Liver (tissue), 3 donors: ENCODE results near the gene PRDM10.

Experiments
- GABPA ChIP-seq, 2 donors: IDR thresholded peaks in 1 of 2; conservative IDR thresholded peaks in 1 of 2; 2 replicates each; pipeline ENCODE4 v1.6.1; 2016; ENCODE audit warnings: antibody characterized with exemption in 2 of 2, mild to moderate bottlenecking in 1 of 2, moderate library complexity in 1 of 2
- RXRA ChIP-seq, 2 donors: IDR thresholded peaks; 2 replicates each; pipeline ENCODE4 v1.6.1; 2017 to 2018; ENCODE audit warnings: antibody characterized with exemption in 2 of 2, mild to moderate bottlenecking in 1 of 2
- SP1 ChIP-seq: IDR thresholded peaks from 2 replicates; pipeline ENCODE4 v1.6.1; 2018; ENCODE audit warnings: antibody characterized with exemption, mild to moderate bottlenecking
- TAF1 ChIP-seq: conservative IDR thresholded peaks from 2 replicates; pipeline ENCODE4 v1.6.1; 2016; ENCODE audit warnings: antibody characterized with exemption, mild to moderate bottlenecking
- YY1 ChIP-seq: IDR thresholded peaks from 2 replicates; pipeline ENCODE4 v1.6.1; 2016; ENCODE audit warnings: antibody characterized with exemption, mild to moderate bottlenecking
- ZBTB33 ChIP-seq: IDR thresholded peaks from 2 replicates; pipeline ENCODE4 v1.6.1; 2016; ENCODE audit warnings: antibody characterized with exemption
- TF ChIP-seq, protein P1 (sequence below): IDR thresholded peaks from 2 replicates; pipeline ENCODE4 v1.6.1; 2016; ENCODE audit warnings: antibody characterized with exemption, mild to moderate bottlenecking
- TF ChIP-seq, protein P2 (sequence below): fragments of 150-350 bp; IDR thresholded peaks from 2 replicates; pipeline ENCODE4 v1.5.1; 2017; ENCODE audit warnings: improper control_type of control experiment, low read depth, low read length; ENCODE audit not compliant: missing input control
- TF ChIP-seq, protein P3 (sequence below): IDR thresholded peaks from 2 replicates; pipeline ENCODE4 v1.6.1; 2016; ENCODE audit warnings: antibody characterized with exemption
- donor health status: healthy.
- donor health status: healthy.

- TF ChIP-seq, protein P1, sequence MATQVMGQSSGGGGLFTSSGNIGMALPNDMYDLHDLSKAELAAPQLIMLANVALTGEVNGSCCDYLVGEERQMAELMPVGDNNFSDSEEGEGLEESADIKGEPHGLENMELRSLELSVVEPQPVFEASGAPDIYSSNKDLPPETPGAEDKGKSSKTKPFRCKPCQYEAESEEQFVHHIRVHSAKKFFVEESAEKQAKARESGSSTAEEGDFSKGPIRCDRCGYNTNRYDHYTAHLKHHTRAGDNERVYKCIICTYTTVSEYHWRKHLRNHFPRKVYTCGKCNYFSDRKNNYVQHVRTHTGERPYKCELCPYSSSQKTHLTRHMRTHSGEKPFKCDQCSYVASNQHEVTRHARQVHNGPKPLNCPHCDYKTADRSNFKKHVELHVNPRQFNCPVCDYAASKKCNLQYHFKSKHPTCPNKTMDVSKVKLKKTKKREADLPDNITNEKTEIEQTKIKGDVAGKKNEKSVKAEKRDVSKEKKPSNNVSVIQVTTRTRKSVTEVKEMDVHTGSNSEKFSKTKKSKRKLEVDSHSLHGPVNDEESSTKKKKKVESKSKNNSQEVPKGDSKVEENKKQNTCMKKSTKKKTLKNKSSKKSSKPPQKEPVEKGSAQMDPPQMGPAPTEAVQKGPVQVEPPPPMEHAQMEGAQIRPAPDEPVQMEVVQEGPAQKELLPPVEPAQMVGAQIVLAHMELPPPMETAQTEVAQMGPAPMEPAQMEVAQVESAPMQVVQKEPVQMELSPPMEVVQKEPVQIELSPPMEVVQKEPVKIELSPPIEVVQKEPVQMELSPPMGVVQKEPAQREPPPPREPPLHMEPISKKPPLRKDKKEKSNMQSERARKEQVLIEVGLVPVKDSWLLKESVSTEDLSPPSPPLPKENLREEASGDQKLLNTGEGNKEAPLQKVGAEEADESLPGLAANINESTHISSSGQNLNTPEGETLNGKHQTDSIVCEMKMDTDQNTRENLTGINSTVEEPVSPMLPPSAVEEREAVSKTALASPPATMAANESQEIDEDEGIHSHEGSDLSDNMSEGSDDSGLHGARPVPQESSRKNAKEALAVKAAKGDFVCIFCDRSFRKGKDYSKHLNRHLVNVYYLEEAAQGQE: no peak
- TF ChIP-seq, protein P2, sequence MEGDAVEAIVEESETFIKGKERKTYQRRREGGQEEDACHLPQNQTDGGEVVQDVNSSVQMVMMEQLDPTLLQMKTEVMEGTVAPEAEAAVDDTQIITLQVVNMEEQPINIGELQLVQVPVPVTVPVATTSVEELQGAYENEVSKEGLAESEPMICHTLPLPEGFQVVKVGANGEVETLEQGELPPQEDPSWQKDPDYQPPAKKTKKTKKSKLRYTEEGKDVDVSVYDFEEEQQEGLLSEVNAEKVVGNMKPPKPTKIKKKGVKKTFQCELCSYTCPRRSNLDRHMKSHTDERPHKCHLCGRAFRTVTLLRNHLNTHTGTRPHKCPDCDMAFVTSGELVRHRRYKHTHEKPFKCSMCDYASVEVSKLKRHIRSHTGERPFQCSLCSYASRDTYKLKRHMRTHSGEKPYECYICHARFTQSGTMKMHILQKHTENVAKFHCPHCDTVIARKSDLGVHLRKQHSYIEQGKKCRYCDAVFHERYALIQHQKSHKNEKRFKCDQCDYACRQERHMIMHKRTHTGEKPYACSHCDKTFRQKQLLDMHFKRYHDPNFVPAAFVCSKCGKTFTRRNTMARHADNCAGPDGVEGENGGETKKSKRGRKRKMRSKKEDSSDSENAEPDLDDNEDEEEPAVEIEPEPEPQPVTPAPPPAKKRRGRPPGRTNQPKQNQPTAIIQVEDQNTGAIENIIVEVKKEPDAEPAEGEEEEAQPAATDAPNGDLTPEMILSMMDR: no peak
- TF ChIP-seq TAF1 (no peak), SP1 (no peak), RXRA (IDR thresholded peaks at IDR 0.05) (no peak), YY1 (no peak), ZBTB33 (no peak), GABPA (IDR thresholded peaks at IDR 0.05 in 1 of 2, conservative IDR thresholded peaks at IDR 0.05 in 1 of 2) (no peak)
- TF ChIP-seq, protein P3, sequence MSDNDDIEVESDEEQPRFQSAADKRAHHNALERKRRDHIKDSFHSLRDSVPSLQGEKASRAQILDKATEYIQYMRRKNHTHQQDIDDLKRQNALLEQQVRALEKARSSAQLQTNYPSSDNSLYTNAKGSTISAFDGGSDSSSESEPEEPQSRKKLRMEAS: no peak
Observed at GRCh38 chr11:129959687-129960086, 42.9 kb downstream of the PRDM10 start.
